NOMO-1 (cell line): ENCODE data around the gene ALPL.
"Not testable (repeated sequence)": the region's sequence is repeated elsewhere in the genome, so short reads cannot be mapped to it uniquely, and the experiment has no call there.

Source experiments
- DNase-seq, 2 experiments: peaks; one replicate each; lab custom pipeline; 2025; ENCODE audit not compliant: unreplicated experiment in 2 of 2; lab: John Stamatoyannopoulos, UW

The ALPL gene

GRCh38 chr1:21553116-21553926 lies 44.1 kb downstream of the ALPL start:
- DNase-seq: no peak

- DNase-seq: no peak
These were observed 50.8 kb downstream of the ALPL start for GRCh38 chr1:21559788-21560567.

DNA sequence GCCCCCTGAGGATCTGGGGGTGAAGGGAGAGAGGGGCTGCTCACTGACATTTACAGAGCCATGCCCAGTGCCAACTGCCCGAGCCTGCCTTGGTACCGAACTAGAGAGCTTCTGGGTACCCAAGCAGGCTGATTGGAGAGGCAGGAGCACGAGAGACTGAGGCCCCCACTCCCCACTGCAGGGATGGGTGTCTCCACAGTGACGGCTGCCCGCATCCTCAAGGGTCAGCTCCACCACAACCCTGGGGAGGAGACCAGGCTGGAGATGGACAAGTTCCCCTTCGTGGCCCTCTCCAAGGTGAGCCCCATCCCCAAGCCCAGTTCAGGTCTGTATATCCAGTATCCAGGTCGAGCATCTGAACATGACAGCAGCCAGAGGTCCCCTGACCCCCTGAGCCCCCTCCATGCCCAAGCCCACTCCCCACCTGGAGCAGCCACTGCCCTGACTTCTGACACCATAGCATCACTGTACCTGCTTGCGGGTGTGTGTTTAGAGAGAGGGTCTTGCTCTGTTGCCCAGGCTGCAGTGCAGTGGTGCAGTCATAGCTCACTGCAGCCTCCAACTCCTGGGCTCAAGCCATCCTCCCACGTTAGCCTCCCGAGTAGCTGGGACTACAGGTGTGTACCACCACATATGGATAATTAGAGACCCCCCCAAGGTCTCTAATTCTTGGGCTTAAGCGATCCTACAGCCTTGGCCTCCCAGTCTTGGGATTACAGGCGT lies 51.9 kb downstream of the ALPL start:
- DNase-seq: no peak

- DNase-seq: no peak
These were observed 53.7 kb downstream of the ALPL start for GRCh38 chr1:21562896-21563295.

DNA sequence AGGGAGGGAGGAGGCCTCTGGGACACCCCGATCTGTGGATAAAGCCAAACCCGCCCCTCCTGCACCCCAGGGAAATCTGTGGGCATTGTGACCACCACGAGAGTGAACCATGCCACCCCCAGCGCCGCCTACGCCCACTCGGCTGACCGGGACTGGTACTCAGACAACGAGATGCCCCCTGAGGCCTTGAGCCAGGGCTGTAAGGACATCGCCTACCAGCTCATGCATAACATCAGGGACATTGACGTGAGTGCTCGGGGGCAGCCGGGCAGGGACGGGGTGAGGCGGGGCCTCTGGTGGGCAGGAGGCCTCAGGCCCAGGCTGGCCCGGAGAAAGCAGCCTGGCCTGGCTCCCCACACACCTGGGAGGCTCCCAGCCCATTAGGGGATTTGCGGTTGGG lies 54.7 kb downstream of the ALPL start:
- no peak for DNase-seq

GRCh38 chr1:21564521-21565095 lies 55.4 kb downstream of the ALPL start:
- DNase-seq: no peak

DNA sequence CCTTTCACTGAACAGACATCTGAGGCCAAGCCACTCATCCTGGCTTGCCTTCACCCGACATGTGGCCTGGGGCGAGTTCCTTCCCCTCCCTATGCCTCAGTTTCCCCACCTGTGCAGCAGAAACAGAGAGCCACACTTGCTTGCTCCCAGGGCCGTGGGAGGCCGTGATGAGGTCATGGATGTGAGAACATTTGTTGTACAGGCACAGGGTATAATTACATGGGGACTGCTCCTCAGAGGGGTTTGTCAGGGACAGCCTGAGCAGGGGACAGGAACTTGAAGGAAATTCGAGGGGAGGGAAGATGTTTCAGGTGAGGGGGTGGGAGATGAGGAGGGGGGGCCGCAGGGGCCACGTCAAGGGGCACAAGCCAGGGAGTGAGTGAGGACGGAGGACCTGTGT lies 56.1 kb downstream of the ALPL start:
- no peak for DNase-seq

- DNase-seq: not testable (repeated sequence)
These were observed 57.1 kb downstream of the ALPL start for GRCh38 chr1:21566361-21566760.

DNA sequence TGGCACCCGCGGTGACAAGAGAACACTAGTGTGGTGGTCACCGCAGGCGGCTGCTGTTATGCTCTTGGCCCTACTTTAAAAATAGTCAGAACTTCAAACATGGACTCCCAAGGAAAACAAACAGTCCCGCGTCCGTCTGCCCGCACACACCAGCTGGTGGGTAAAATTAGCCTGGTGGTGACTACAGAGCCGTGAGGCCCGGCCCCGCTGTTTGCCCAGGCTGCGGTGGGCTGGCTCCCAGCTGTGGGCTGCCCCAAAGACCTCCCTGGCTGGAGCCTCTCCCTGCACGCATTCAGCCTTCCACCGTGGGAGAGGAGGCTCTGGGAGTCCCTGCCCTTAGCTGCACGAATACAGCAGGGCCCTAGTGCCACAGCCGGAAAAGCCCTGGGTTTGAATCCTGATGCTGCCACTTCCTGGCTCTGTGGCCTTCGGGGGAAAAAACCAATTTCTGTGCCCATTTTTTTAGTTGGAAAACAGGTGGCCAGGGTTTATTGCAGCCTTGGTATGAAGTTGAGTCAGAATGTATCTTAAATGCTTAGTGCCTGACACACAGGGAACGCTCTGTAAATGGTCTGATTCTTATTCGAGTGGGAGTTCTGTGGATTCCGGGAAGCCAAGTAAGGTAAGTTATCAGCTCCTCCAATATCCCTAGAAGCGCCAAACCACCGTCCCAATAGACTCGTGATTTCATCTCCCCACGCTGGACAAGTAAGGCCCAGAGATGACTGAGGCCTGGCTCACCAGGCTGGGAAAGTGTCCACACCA lies 58.2 kb downstream of the ALPL start:
- DNase-seq: no peak

- no peak for DNase-seq
These were observed 59.0 kb downstream of the ALPL start for GRCh38 chr1:21568006-21568746.

DNA sequence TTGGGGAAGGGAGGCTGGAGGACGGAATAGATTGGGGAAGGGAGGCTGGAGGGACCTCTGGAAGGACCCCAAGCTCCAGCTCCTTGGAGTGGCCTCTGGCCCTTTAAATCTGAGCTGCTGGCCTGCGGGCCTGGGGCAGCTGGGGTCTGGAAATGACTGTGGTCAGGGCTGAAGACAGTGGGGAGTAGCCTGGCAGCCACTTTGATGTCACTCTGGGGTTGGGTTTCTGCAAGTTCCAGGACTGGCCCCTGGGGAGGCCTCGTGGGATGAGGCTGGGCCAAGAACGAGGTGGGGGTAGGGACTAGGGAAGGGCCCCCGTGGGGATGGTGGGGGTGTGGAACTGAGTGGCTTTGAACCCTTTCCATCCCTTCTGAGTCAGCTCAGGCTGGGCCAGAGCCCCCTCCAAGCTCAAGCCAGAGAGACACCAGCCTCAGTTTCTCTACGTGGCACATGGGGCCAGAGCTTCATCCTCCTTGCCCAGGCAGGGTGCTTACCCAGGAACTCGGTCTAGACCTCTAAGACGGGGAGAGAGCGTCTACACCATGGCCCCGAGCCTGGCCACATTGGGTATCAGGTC lies 59.7 kb downstream of the ALPL start:
- DNase-seq: no peak

DNA sequence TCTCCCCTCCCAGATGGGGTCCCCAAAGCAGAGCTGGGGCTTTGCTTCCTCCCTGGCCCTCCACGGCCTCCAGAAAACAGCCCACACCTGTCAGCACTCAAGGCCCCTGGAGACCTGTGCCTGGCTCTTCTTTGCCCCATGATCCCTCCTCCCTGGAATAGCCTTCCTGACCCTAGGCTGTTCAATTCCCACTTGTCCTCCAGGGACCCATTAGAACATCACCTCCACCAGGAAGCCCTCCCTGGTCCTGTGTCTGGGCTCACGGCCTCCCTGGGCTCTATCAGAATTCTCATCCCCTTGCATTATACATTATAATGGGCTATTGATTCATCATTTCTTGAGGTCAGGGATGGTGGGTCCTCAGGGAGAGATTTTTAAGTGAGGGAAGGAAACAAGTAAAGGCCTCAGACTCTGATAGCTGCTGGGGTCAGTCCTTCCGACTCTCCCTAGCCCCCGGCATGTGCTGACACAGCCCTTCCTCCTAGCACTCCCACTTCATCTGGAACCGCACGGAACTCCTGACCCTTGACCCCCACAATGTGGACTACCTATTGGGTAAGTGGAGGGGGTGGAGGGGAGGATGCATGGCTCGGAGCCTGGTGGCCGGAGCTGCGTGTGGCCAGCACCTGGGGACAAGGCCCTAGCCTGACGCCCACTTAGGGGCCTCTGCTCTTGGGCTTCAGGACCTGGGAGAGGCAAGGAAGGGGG lies 60.8 kb downstream of the ALPL start:
- DNase-seq: no peak

GRCh38 chr1:21570528-21570875 lies 61.3 kb downstream of the ALPL start:
- no peak for DNase-seq

DNA sequence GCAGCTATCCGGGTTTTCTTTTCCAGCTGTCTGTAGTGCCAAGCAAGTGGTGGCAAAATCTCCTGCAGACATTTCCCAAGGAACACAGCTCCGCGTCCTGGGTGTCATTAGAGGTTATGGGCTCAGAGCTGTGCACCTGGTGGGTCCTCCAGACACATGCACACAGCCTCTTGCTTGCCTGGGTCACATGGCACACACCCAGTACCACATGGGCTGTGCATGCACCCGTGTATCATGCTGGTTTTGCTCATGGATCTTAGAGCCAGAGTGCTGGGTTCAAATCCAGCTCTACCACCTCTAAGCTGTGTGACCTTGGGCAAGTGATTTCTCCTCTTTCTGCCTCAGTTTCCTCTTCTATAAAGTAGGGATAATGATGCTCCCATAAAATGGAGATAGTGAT lies 61.7 kb downstream of the ALPL start:
- DNase-seq: no peak

DNA sequence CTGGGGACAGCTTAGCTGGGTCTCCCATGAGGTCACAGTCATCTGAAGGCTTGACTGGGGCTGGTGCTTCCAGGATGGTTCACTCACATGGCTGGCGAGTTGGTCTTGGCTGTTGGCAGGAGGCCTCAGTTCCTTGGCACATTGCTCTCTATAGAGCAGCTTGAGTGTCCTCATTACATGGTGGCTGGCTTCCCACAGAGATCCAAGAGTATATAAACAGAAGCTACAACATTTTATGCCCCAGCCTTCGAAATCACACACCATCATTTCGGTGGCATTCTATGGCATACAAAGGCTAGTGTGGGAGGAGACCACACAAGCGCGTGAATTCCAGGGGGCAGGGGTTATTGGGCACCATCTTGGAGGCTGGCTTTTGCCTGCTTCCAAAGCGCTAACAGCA lies 63.0 kb downstream of the ALPL start:
- no peak for DNase-seq

GRCh38 chr1:21572735-21573277 lies 63.6 kb downstream of the ALPL start:
- no peak for DNase-seq

- DNase-seq: no peak
These were observed 64.3 kb downstream of the ALPL start for GRCh38 chr1:21573475-21573874.

DNA sequence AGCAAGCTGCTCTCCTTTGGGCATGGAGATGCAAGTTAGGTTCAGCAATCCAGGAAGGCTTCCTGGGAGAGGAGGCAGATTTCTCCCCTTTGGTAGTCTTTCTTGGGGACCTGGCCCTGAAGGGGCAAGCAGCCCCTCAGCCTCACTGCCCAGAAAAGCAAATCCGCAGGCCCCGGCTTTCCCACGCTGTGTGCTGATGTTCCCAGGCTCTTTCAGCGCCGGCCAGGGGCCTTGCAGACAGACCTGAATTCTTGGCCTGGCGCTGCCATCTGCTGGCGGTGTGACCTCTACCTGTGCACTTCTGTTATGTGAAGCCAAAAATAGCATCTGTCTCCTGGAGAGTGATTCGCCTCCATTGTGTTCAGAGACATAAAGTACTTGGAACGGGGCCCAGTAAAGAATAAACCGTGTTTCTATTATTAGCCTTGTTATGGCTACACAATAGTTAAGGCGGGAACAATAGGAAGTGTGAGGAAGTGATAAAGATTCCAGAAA lies 64.8 kb downstream of the ALPL start:
- DNase-seq: peak; percentile 19 to 34
